ENCODE data around the gene CD52.
"Not testable (repeated sequence)": the region's sequence is repeated elsewhere in the genome, so short reads cannot be mapped to it uniquely, and the experiment has no call there.

The CD52 gene

DNA sequence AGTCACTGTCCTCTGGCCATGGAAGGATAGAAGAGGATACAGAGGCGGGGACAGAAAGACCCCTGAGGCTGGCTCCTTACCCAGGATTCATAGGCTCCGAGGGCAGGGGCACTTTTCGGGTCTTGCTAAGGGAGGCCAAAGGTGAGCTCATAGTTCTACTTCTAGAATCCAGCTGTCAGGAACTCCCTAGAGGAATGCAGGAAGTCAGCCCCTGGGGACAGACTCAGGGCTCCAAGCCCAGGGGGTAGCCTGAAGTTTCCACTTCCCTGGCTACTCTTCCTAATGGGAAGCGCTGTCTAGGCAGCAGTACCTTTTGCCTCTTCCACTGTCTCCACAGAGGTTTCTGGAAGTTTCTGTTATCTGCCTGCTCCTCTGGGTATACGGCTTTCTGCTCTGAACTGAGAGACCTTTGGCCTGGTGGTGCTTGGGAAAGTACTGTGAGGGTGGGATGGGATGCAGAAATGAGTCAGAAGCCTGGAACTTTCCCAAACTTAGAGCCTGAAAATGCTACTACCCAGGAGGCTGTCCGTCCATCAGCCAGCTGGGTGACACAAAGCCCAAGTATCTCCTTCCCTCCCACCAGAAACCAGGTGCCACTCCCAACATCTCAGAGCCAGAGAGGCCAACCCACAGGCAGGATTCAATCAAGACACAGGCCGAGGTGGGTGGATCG lies 14.9 kb upstream of the CD52 start:
- no peak for DNase-seq

DNA sequence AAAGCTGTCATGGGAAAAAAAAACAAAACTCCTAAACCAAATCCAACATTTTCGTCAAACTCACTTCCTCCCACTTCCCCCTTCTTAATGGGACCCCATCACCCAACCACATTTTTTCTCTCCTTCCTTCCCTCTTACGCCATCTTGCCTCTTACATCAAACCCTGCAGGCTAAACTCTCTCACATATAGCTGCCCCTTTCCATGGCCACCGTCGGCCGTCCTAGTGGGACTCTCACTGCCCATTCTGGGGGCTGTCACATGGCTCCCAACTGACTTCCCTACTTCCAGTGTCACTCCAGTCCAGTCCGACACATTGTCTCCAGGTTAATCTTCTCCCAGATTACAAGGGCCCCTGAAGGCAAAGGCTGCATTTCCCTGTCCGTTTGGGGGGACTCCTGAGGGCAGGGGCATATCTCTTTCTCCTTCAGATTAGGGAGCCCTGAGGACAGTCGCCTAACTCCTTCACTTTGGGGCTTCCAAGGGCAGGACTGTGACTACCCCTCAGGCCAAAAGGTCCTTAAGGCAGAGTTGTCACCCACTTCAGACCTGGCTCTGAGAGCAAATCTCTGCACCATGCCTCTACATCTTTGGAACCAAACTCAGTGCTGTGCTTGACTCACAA lies 12.0 kb upstream of the CD52 start:
- DNase-seq, result no peak

GRCh38 chr1:26306290-26307229 lies 11.2 kb upstream of the CD52 start, which contains the start of gene UBXN11:
UBXN11 (minus strand) TSS chr1:26306636; CDS start chr1:26302883, 3,753 bp downstream.
- peak; percentile 57 to 75 for DNase-seq

GRCh38 chr1:26307363-26307781 lies 10.4 kb upstream of the CD52 start:
- DNase-seq, result no peak

DNA sequence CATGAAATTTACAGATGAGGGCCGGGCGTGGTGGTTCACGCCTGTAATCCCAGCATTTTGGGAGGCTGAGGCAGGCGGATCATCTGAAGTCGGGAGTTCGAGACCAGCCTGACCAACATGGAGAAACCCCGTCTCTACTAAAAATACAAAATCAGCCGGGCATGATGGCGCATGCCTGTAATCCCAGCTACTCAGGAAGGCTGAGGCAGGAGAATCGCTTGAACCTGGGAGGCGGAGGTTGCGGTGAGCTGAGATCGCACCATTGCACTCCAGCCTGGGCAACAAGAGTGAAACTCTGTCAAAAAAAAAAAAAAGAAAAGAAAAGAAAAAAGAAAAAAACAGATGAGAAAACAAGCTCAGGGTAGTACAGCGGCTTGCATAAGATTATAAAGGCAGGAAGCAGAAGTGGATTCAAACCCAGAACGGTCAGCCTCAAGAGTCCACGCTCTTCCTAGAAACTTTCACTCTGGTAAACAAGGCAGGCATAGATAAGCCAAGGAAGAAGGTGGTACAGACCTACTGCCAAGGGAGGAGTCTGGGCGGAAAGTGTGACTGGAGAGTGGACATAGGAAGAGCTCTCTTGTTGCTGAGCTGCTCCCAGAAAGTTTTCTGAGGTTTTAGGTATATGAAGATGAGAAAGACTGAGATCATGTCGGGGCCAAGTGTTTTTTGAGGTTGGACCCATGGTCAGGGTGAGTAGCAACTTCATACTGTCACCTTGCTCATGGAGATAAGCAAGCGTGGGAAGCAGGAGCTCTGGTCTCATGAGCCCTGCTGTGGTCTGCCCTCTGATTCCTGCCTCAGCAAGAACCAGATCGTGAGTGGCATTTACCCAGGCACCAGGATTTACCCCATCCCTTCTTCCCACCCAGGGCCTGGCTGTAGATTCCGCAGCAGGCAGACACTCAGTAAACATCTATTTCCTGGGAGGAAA lies 9.5 kb upstream of the CD52 start:
- not testable (repeated sequence) for DNase-seq

GRCh38 chr1:26314501-26314900 lies 3.3 kb upstream of the CD52 start:
- no peak for DNase-seq

- DNase-seq, result no peak
These were observed 1.6 kb upstream of the CD52 start for GRCh38 chr1:26315874-26316850.

DNA sequence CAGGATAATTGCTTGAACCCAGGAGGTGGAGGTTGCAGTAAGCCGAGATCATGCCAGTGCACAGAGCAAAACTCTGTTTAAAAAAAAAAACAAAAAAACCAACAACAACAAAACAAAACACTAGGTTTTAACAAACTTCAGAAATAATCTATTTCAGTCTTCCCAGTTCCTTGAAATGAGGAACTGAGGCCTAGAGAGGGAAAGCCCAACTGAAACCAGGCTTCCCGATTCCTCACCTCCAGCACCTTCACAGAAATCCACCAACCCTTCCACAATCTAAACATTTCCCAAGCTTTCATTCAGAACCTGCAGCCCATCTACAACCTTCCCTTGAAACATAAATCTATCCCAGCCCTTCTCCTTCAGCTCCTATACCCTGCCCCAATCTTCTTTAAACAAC lies 612 bp upstream of the CD52 start:
- no peak for DNase-seq

GRCh38 chr1:26318338-26319064 lies 743 bp downstream of the CD52 start:
- peak in 1 of 2 donors; percentile 20 for DNase-seq

- DNase-seq, result no peak
These were observed 3.1 kb downstream of the CD52 start for GRCh38 chr1:26320896-26321295.

DNA sequence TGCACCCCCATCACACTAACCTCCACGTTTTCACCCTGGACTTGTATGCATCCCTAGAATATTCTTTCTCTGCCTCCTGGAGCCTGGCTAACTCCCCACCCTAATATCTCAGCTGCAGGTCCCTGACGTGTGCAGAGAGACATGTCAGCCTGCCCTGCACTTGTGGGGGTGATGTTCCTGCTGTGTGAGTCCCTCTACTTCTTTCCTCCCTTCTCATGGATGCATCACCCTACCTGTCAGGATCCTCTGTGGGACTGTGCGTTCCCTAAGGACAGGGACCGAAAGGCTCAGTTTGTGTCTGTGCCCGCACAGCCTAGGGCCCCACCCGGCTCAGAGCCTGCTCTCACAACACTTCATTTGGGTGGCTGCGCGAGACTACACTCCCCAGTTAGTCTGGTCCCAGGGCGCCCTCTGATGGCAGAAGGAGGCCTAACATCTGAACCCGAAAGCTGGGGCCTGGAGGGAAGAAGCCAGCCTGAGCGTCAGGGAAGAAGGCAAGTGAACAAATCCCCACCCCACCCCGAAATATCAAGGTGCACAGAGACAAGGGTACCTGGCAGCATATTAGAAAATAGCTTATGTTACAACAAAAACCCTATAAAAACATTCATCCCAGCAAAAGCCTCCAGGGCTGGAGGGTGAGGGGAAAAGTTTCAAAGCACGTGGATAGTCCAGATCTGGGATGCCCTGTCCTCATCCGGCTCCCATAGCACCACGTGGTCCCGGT lies 3.7 kb downstream of the CD52 start:
- peak; percentile 86 to 88 for DNase-seq

- no peak for DNase-seq
These were observed 4.2 kb downstream of the CD52 start for GRCh38 chr1:26322042-26322331.

DNA sequence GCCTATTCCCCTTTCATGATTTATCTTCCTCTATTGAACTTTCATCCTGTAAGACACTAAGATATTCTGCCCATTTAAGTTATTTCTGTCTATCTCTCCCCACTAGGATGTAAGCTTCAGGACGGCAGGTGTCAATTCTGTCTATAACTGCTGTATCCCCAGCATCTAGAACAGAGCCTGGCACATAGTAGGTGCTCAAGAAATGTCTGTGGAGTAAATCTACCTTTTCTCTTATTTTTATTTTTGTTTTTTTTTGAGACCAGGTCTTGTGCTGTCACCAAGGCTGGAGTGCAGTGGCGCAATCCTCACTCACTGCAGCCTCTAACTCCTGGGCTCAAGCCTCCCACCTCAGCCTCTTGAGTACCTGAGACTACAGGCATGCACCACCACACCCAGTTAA lies 5.6 kb downstream of the CD52 start:
- no peak for DNase-seq

DNA sequence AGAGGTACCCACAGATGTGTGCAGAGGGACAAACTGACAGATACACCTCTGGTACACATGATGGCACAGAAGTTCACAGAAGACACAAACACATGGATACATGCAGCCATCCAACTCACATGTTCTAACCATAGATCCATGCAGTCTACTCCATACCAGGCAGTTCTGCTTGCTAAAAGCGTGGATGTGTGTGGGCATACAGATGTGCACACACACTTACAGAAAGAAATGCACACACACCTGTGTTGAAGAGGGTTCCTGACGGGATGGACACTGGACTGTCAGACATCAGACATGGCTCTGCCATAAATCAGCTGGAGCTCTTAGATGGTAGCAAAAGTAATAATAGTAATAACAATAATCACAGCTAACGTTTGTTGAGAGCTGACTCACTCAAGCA lies 6.8 kb downstream of the CD52 start:
- no peak for DNase-seq

DNA sequence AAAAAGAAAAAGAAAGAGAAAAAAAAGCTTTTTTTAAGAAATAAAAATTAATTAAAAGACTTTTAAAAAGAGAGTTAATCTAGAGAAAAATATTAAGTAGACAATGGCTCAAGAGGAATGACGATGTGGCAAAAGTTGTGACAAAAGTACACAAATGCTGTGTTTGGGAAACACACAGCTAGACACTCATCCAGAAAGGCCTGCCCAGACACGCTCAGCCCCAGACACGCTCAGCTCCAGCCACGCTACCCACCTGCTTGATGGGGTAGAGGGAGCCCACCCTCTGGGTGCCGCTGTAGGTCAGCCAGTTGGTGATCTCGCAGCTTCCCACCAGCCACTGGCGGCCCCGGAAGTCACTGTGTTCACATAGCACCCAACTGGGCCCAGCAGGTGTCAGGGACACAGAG lies 10.2 kb downstream of the CD52 start:
- no peak for DNase-seq

DNA sequence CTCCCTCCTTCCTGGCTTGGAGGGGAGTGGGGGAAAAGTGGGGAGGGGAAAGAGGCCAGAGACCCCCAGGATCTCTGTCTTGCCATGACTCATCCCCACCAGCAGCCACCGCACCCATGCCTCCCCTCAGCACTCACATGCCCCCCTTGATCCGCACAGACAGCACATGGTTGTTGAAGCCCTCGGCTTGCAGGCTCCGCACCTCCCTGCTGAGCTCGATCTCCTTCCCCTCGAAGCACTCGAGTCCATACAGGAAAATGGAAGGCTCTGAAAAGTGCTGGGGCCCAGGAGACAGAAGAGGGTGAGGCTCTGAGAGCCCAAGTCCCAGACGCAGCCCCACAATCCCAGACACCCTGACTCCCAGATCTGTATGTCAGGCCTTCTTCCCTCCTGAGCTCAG lies 10.8 kb downstream of the CD52 start:
- no peak for DNase-seq

GRCh38 chr1:26329380-26329779 lies 11.6 kb downstream of the CD52 start:
- DNase-seq, result not testable (repeated sequence)

GRCh38 chr1:26330276-26330675 lies 12.5 kb downstream of the CD52 start:
- DNase-seq, result no peak

DNA sequence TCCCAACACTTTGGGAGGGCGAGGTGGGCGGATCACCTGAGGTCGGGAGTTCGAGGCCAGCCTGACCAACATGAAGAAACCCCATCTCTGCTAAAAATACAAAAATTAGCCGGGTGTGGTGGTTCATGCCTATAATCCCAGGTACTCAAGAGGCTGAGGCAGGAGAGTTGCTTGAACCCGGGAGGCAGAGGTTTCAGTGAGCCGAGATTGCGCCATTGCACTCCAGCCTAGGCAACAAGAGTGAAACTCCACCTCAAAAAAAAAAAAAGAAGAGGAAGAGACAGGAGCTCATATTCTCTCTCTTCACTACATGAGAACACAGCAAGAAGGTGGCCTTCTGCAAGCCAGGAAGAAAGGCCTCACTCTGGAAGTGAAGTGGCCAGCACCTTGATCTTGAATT lies 15.6 kb downstream of the CD52 start:
- DNase-seq, result not testable (repeated sequence)
